ENCODE measurements around the gene RXRB. TPM values are rescaled to one million over a fixed set of nuclear protein-coding genes. Genes with fewer than 3 reads are reported as not detected.

The RXRB gene
- total RNA-seq, 2 experiments from 2014 or later: 42.9 to 45.0 TPM

DNA sequence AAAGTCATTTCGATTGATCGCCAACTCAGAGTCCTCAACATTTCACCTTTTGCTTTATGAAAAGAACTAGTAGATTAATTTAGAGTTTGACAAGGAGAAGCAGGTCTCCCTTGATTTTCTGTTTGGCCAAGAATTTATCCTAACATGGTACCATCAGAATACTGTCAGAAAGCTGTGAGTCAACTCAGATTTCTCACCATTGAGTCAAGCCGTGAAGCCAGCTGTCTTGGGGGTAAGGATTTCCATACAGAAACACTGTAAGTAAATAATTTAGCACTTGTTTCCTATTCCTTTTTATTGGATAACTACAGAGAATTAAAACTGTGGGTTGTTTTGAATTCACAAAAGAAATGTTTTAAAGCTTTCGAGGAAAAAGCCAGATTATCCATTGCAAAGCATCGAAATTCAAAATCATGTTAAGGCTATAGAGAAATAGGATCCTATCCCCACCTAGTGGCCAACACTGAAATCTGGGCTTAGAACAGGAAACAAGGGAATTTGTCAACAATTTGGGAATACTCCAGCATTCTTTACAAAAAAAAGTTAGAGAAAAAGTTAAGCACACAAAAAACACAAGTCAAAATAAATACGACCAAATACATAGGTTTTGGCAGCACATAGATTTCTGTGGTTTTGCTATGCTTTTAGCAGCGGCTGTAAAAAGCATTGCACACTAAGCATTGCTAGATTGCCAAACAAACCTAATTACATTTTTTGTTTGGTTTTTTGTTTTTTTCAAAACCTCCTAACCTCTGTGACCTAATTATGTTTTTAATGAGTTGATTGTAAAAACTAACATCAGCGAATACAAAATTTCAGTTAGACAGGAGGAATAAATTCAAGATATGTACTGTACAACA, 52.4 kb downstream of the RXRB start:
- no peaks in the 10 kb centered on the region for H3K36me3 ChIP-seq (ENCODE audit: insufficient read depth, low read length)
- peaks cover 11% of the 10 kb centered on the region in 2 experiments for H3K27me3 ChIP-seq (ENCODE audit: control insufficient read depth in 1 of 2, insufficient read depth in 2 of 2, low read length in 2 of 2)
- TF ChIP-seq, protein P1, sequence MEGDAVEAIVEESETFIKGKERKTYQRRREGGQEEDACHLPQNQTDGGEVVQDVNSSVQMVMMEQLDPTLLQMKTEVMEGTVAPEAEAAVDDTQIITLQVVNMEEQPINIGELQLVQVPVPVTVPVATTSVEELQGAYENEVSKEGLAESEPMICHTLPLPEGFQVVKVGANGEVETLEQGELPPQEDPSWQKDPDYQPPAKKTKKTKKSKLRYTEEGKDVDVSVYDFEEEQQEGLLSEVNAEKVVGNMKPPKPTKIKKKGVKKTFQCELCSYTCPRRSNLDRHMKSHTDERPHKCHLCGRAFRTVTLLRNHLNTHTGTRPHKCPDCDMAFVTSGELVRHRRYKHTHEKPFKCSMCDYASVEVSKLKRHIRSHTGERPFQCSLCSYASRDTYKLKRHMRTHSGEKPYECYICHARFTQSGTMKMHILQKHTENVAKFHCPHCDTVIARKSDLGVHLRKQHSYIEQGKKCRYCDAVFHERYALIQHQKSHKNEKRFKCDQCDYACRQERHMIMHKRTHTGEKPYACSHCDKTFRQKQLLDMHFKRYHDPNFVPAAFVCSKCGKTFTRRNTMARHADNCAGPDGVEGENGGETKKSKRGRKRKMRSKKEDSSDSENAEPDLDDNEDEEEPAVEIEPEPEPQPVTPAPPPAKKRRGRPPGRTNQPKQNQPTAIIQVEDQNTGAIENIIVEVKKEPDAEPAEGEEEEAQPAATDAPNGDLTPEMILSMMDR (IDR thresholded peaks at IDR 0.05): peak; percentile 91
- H3K9me3 ChIP-seq (ENCODE audit: control insufficient read depth in 1 of 2, insufficient read depth in 1 of 2, low read length in 2 of 2): peaks cover 6 to 7% of the 10 kb centered on the region in 2 experiments
- POLR2A ChIA-PET: no interaction called here
- CTCF ChIA-PET: interaction anchor here (0.6 to 2.3 kb wide), 5 partner anchors 13 to 177 kb away, joined by 3 to 7 read pairs (median 3); no protein-coding TSS in a partner anchor
- H3K4me1 ChIP-seq (ENCODE audit: insufficient read depth, low read length): no peaks in the 10 kb centered on the region
- Mint-ChIP-seq H3K36me3 (ENCODE audit: low read depth) (peaks cover 3% of the 10 kb centered on the region), H3K9me3 (peaks cover 3% of the 10 kb centered on the region), H3K27ac (no peak overlapping the region), H3K4me1 (ENCODE audit: low read depth) (no peaks in the 10 kb centered on the region), H3K4me3 (no peak overlapping the region), H3K27me3 (peaks cover 35% of the 10 kb centered on the region)
- no peak for ATAC-seq (ENCODE audit: poor library complexity)
- no peak overlapping the region for H3K27ac ChIP-seq (ENCODE audit: low read depth in 1 of 2, low read length in 2 of 2)
- peak in 4 of 14 experiments; percentile 12 to 54 (median 41) for DNase-seq
- no peak overlapping the region for H3K4me3 ChIP-seq (ENCODE audit: low read length)
- intact Hi-C loops (cut with DNase I, micrococcal nuclease): loop anchor here (2.0 to 10.0 kb wide), 3 partner anchors 29 to 227 kb away; no protein-coding TSS in a partner anchor

- CTCF ChIA-PET: interaction anchor here (1.2 kb wide), 1 partner anchor 18 kb away, joined by 3 read pairs; no protein-coding TSS in a partner anchor
- TF ChIP-seq, protein P1 (IDR thresholded peaks at IDR 0.05): no peak
- Mint-ChIP-seq H3K27me3 (peaks cover 57% of the 10 kb centered on the region), H3K9me3 (no peaks in the 10 kb centered on the region), H3K27ac (no peak overlapping the region), H3K4me1 (ENCODE audit: low read depth) (no peaks in the 10 kb centered on the region), H3K4me3 (no peak overlapping the region), H3K36me3 (ENCODE audit: low read depth) (no peaks in the 10 kb centered on the region)
- POLR2A ChIA-PET: no interaction called here
- intact Hi-C loops (cut with DNase I, micrococcal nuclease): loop anchor here (2.0 to 10.0 kb wide), 2 partner anchors 16 to 230 kb away; no protein-coding TSS in a partner anchor
- no peak overlapping the region for H3K27ac ChIP-seq (ENCODE audit: low read depth in 1 of 2, low read length in 2 of 2)
- no peak for ATAC-seq (ENCODE audit: poor library complexity)
- H3K4me1 ChIP-seq (ENCODE audit: insufficient read depth, low read length): no peaks in the 10 kb centered on the region
- no peak overlapping the region for H3K4me3 ChIP-seq (ENCODE audit: low read length)
- no peaks in the 10 kb centered on the region for H3K36me3 ChIP-seq (ENCODE audit: insufficient read depth, low read length)
- peaks cover 14% of the 10 kb centered on the region in 2 experiments for H3K27me3 ChIP-seq (ENCODE audit: control insufficient read depth in 1 of 2, insufficient read depth in 2 of 2, low read length in 2 of 2)
- peaks cover 0 to 6% of the 10 kb centered on the region in 2 experiments for H3K9me3 ChIP-seq (ENCODE audit: control insufficient read depth in 1 of 2, insufficient read depth in 1 of 2, low read length in 2 of 2)
- DNase-seq: peak in 2 of 14 experiments; percentile 47 to 52
Measured at GRCh38 chr6:33144373-33144772, 56.1 kb downstream of the RXRB start.

Small RNA genes lying within 50 kb of the gene (microRNA-seq; reads per million reads assigned to microRNA genes)
- gene MIR219A1 (ENCODE audit: borderline microRNAs expressed, borderline replicate concordance): 1.6 reads per million

Other genes with a start within 250 kb of the RXRB start
- gene HLA-DMA, start 247.6 kb downstream of the RXRB start, total RNA-seq: 10 to 100 TPM; 14.4 to 16.5 TPM
- 100 to 1,000 TPM; 340 to 378 TPM for gene BRD2, start 232.1 kb downstream of the RXRB start, total RNA-seq
- gene HLA-DOA, start 191.1 kb downstream of the RXRB start, total RNA-seq: 1 to 10 TPM; 5.9 to 6.1 TPM
- gene HLA-DPA1, start 127.0 kb downstream of the RXRB start, total RNA-seq: 10 to 100 TPM; 19.4 to 19.9 TPM
- 10 to 100 TPM; 29.0 to 31.7 TPM for gene HLA-DPB1, start 124.7 kb downstream of the RXRB start, total RNA-seq
- gene COL11A2, start 8.2 kb downstream of the RXRB start, total RNA-seq: 1 to 10 TPM; 2.8 to 3.0 TPM
- 1 to 10 TPM; 8.6 to 9.6 TPM for gene SLC39A7, start 202 bp upstream of the RXRB start, total RNA-seq
- 10 to 100 TPM in 1 of 2 experiments, 1 to 10 TPM in 1; 8.6 to 10.5 TPM for gene HSD17B8, start 4.0 kb upstream of the RXRB start, total RNA-seq
- gene RING1, start 7.8 kb upstream of the RXRB start, total RNA-seq: 10 to 100 TPM; 27.1 to 28.6 TPM
- gene VPS52, start 71.2 kb upstream of the RXRB start, total RNA-seq: 10 to 100 TPM; 67.9 TPM
- 1,000 to 10,000 TPM; 5,159 to 5,309 TPM for gene RPS18, start 71.4 kb upstream of the RXRB start, total RNA-seq
- gene B3GALT4, start 76.5 kb upstream of the RXRB start, total RNA-seq: 10 to 100 TPM; 11.1 to 12.7 TPM
- 10 to 100 TPM; 13.6 to 15.8 TPM for gene WDR46, start 88.6 kb upstream of the RXRB start, total RNA-seq
- gene PFDN6, start 88.9 kb upstream of the RXRB start, total RNA-seq: 10 to 100 TPM in 1 of 2 experiments, 1 to 10 TPM in 1; 9.7 to 11.7 TPM
- 10 to 100 TPM; 39.2 to 39.4 TPM for gene RGL2, start 98.3 kb upstream of the RXRB start, total RNA-seq
- 100 to 1,000 TPM; 203 to 206 TPM for gene TAPBP, start 113.4 kb upstream of the RXRB start, total RNA-seq
- gene ZBTB22, start 117.1 kb upstream of the RXRB start, total RNA-seq: 10 to 100 TPM; 11.6 to 13.6 TPM
- gene DAXX, start 122.3 kb upstream of the RXRB start, total RNA-seq: 10 to 100 TPM; 24.2 to 24.7 TPM
- gene KIFC1, start 191.2 kb upstream of the RXRB start, total RNA-seq: 1 to 10 TPM; 1.2 to 1.6 TPM
- gene PHF1, start 210.3 kb upstream of the RXRB start, total RNA-seq: 100 to 1,000 TPM; 545 to 557 TPM
- gene CUTA, start 217.4 kb upstream of the RXRB start, total RNA-seq: 100 to 1,000 TPM; 176 to 185 TPM
- gene SYNGAP1, start 219.4 kb upstream of the RXRB start, total RNA-seq: 10 to 100 TPM; 62.4 to 63.8 TPM